HUDEP-2 (cell line): ENCODE measurements around the gene TRMT11.
"Not testable (repeated sequence)": the region's sequence is repeated elsewhere in the genome, so short reads cannot be mapped to it uniquely, and the experiment has no call there.

Experiments used
- DNase-seq, 76 experiments: peaks; one replicate each; lab custom pipeline; 2025; ENCODE audit not compliant: unreplicated experiment in 76 of 76; lab: John Stamatoyannopoulos, UW

The TRMT11 gene

DNA sequence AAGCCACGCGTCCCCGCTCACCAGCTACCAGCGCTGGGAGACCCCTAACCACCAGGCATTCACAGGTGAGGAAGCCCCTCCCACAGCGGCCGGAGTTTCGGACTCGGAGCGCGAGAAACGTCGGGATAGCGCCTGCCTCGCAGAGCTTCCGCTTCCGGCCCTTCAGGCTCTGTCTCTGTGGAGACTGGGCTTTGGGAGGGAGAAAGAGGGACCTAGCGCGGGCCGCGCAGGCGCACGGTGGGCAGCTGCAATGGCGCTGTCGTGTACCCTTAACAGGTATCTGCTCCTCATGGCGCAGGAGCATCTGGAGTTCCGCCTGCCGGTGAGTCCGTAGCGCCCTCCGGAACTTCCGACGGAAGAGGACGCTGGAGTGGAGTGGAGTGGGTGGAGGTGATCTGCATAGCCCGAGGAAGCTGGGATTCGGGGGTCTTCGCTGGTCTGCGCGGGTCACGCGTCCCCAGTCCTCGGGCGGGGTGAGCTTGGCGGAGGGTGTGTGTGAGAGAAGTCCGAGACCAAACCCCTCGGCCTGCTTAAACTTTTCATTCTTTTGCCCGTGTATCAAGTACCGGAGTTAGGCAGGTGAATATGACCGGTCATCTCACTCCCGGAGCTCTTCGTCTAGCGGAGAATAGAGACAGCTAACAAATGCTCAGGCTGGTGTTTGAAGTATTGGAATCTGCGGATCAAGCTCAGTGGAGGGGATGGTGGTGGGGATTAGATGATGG, at the start of gene TRMT11:
TRMT11 (plus strand) TSS at position 240 of the 725 bp plus-strand sequence; CDS start at position 251, 11 bp downstream.
- peak in 75 of 76 experiments; percentile 51 to 94 (median 84) for DNase-seq

- DNase-seq: no peak
Measured at GRCh38 chr6:125939026-125939425, 47.3 kb upstream of the TRMT11 start.

DNA sequence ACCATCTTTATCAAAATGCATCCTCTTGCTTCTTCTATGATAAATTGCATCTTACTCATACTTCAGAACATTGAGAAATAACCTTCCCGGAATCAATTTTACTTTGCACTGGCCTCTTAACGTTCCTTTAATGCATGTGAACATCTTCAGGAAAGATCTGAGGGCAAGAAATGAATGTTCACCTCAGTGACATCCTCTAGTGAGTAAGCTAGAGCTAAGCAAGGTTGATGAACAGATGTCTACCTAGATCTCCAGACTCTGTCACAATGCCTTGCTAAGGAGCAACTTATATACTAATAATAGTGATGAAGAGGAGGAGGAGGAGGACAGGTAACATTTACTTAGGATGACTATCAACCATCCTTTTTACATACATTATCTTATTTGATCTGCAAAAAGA, 46.5 kb upstream of the TRMT11 start:
- DNase-seq: no peak

GRCh38 chr6:125940247-125941041, 45.9 kb upstream of the TRMT11 start:
- no peak for DNase-seq

DNA sequence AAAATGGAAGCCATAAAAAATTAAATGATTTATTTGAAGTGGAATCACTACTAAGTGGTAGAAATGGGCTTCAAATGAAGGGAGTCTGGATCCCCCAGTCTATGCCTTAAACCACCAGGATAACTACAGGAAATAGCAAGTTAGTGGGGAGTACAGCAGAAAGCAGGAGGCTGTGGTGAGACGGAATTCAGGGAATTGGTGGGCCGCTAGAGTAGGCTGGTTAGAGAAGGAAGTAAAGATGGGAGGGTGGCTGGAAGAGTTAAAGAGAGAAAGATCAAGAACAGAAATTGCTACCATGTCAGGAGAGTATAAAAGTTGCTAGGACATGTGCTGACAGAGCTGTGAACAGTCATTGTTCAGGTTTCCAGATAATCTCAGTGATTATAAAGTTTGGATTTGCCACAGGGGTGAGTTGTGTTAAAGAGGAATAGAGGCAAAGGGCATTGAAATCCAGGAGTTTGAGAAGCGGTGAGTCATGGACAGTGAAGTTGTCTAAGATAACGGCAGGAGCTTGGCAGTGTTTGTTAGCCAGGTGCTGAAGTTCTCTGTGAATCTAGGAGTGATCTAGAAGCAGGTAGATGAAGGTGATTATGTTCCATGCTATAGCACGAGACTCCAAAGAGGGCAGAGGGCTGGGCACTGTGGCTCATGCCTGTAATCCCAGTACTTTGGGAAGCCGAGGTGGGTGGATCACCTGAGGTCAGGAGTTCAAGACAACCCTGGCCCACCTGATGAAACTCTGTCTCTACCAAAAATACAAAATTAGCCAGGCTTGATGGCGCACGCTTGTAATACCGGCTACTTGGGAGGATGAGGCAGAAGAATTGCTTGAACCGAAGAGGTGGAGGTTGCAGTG, 43.4 kb upstream of the TRMT11 start:
- DNase-seq: no peak

DNA sequence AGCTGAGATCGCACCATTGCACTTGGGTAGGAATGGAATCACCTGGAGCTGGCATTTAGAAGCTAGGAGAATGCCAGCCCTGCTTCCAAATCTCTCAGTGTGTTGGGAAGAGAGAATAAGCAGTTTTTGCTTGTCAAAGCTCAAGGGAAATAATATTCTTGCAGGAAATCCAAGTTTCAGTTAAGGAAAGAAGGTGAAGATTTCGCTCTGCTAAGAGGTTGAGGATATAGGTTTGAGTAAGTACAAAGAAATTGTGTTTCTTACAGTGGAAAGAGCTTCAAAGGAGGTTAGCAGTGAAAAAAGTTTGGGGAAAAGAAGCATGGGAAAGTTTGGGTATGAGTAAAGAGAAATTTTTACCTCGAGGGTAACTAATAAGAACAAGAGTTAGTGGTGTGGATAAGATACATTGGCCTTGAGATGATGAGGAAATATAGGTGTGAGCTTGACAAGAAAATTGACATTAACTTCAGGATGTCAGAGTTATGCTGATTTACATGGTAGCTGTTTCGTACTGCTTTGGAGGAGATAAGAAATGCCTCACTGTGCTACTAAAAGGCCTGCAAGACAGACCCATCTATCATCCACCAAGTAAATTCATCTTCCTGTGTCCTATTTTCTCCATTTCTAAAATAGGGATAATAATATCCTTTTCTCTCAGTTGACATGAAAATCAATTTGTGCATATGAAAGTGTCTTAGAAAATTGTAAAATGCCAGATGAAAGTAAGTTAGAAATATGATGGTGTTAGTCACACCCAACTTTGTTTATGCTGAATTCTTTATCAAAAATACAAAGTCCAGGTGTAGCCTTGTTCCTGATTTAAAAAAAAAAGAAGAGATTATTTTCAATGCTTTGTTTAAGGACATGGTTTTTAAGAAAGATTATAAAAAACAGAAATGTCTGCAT, 42.6 kb upstream of the TRMT11 start:
- DNase-seq: no peak

DNA sequence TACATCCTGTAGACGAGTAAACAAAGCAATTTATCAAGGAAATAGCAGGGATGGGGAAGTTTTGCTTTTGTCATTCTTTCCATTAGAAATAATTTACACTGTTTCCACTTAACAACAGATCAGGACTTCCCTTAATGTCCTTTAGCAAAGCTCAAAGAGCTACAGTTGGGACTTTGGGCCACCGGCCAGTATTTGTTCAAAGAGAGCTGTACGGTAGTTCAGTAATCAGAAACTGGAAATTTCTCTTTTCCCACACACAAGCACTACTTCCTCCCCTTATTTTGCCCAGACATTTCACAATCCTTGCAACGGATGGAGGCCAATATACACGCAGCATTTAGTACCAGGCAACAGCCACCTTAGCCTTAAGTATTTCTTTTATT, 41.9 kb upstream of the TRMT11 start:
- no peak for DNase-seq

GRCh38 chr6:125944896-125945295, 41.4 kb upstream of the TRMT11 start:
- no peak for DNase-seq

DNA sequence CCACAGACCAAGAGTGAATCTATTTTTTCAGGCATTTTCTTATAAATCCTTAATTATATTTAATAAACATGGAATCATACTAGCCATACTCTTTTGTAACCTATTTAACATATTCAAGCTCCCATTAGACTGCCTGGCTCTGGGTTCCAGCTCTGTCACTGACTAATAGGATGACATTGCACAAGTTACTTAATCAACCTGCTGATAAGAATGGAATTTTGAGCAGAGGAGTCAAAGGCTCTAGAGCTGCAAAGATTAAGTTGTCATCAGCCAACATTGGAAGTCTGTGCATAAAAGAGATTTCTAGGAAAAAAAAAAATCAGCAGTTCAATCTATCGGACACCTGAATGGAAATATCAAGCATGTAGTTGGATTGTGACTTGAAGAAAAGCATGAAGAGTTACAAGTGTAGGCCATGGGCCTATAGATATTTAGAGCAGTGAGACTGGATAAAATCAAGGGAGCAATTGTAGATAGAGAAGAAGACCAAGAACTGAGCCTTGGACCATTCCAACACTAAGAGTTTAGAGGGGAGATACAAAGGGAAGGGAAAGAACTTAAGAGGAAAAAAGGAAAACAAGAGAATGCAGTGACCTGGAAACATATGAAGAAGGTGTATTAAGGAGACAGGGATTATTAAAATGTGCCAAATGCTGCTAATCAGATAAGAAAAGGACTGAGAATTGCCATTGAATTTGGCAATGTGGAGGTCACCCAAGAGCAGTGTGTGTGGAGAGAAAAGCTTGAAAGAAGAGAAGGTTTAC, 40.8 kb upstream of the TRMT11 start:
- DNase-seq: peak in 5 of 76 experiments; percentile 13 to 42 (median 29)

GRCh38 chr6:125947615-125948014, 38.7 kb upstream of the TRMT11 start:
- DNase-seq: peak in 20 of 76 experiments; percentile 10 to 56 (median 32)

DNA sequence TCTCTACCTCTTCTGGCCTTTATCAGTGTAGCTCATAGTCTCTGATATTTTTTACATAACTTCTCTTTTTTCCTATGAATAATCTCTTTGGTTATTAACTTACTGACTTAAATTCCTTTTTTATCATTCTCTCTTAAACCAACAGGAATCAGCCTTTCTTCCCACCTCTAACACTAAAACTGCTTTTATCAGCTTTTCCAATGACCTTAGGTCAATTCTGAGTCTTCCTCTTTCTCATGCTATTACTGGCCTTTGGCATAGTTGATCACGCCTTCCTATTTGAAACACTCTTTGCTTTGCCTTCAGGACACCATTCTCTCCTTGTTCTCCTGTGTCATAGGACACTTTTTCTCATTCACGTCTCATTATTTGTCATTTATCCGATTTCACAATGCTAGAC, 37.9 kb upstream of the TRMT11 start:
- DNase-seq: peak in 1 of 76 experiments; percentile 44

GRCh38 chr6:125949069-125949468, 37.3 kb upstream of the TRMT11 start:
- no peak for DNase-seq

DNA sequence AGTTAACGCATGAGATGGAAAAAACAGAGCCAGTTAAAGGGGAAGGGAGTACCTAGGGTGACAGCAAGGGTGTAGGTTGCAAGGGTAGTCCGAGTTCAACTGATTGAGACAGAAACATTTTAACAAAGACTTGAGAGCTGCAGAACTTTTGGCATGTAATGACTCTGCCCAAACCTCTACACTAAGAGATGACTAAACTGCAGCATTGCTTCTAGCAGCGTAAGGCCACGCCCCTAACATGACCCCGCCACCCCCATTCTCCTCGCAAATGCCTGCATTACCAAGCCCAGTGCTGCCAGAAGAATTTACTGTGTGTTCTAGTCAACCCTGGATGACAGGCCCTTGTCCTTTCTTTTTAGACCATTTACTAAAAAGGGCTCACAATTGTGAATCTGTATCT, 36.0 kb upstream of the TRMT11 start:
- peak in 2 of 76 experiments; percentile 7 to 21 for DNase-seq

GRCh38 chr6:125950716-125951115, 35.6 kb upstream of the TRMT11 start:
- DNase-seq: not testable (repeated sequence)

DNA sequence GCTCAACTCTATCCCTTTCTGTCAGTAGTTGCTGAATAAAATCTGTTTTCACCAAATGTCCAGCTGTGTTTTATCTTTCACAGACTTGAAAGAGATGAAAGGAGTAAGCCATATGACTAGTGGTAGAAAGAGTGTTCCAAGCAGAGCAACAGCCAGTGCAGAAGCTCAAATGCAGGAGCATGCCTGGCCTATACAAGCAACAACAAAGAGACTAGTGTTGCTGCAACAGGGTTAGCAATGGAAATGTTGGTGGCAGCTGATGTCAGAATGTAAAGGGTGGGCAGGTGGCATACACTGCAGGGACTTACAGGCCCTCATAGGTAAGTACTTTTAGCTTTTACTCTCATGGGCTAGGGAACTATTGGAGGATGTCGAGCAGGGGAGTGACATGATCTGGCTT, 35.0 kb upstream of the TRMT11 start:
- no peak for DNase-seq

GRCh38 chr6:125952764-125953501, 33.4 kb upstream of the TRMT11 start:
- DNase-seq: peak in 54 of 76 experiments; percentile 18 to 77 (median 46)

DNA sequence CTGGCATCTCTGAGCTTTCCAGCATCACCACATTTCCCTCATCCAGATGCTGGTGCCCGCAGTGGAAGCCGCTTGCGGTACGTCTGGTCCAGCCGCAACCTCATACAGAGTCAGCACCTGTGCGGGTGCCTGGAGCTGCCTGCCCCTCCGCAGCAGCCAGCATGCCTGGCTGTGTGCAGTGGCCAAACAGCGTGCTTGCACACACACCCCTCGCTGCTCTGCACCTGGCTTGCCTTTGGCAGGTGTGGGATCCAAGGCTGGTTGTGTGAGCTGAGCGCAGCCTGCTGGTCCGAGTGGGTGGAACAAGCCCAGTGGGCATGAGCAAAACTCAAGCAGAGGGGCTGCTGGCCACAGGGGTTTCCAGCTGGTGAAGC, 32.9 kb upstream of the TRMT11 start:
- peak in 1 of 76 experiments; percentile 4 for DNase-seq

- no peak for DNase-seq
Measured at GRCh38 chr6:125954735-125955339, 31.5 kb upstream of the TRMT11 start.
